HEK293 (cell line): ENCODE measurements around the gene COL5A1.

Experiments
- KLF16 ChIP-seq: fragments of 450-650 bp; formaldehyde crosslinking; IDR thresholded peaks from 2 replicates; pipeline ENCODE4 v1.5.1; 2017; ENCODE audit warnings: missing biosample characterization, missing genetic modification characterization
- SALL2 ChIP-seq: fragments of 450-650 bp; formaldehyde crosslinking; IDR thresholded peaks from 2 replicates; pipeline ENCODE4 v1.5.0; 2017; ENCODE audit warnings: missing biosample characterization, mild to moderate bottlenecking, missing genetic modification characterization, borderline replicate concordance
- TCF7L2 ChIP-seq: IDR thresholded peaks from 2 replicates; pipeline ENCODE4 v1.6.1; 2011; ENCODE audit warnings: low read depth, mild to moderate bottlenecking, inconsistent platforms, low read length, moderate library complexity, borderline replicate concordance
- YY1 ChIP-seq: fragments of 450-650 bp; formaldehyde crosslinking; IDR thresholded peaks from 2 replicates; pipeline ENCODE4 v1.5.1; 2018; ENCODE audit warnings: missing biosample characterization, missing genetic modification characterization
- ZBTB49 ChIP-seq: fragments of 450-650 bp; formaldehyde crosslinking; IDR thresholded peaks from 2 replicates; pipeline ENCODE4 v1.5.1; 2016; ENCODE audit warnings: missing biosample characterization, missing genetic modification characterization, low read depth
- ZBTB8A ChIP-seq: fragments of 450-650 bp; formaldehyde crosslinking; IDR thresholded peaks from 2 replicates; pipeline ENCODE4 v1.5.1; 2016; ENCODE audit warnings: missing biosample characterization, missing genetic modification characterization
- ZNF184 ChIP-seq: fragments of 450-650 bp; IDR thresholded peaks from 2 replicates; pipeline ENCODE4 v1.5.1; 2018; ENCODE audit warnings: missing biosample characterization, mild to moderate bottlenecking, missing genetic modification characterization
- TF ChIP-seq, protein P1 (sequence below): fragments of 450-650 bp; formaldehyde crosslinking; IDR thresholded peaks from 2 replicates; pipeline ENCODE4 v1.5.1; 2016; ENCODE audit warnings: missing biosample characterization, missing genetic modification characterization
- TF ChIP-seq, protein P2 (sequence below): fragments of 450-650 bp; formaldehyde crosslinking; IDR thresholded peaks from 2 replicates; pipeline ENCODE4 v1.5.1; 2016; ENCODE audit warnings: missing biosample characterization, missing genetic modification characterization
- TF ChIP-seq, protein P3 (sequence below): fragments of 450-650 bp; formaldehyde crosslinking; IDR thresholded peaks from 2 replicates; pipeline ENCODE4 v1.5.1; 2016; ENCODE audit warnings: missing biosample characterization, missing genetic modification characterization

DNA sequence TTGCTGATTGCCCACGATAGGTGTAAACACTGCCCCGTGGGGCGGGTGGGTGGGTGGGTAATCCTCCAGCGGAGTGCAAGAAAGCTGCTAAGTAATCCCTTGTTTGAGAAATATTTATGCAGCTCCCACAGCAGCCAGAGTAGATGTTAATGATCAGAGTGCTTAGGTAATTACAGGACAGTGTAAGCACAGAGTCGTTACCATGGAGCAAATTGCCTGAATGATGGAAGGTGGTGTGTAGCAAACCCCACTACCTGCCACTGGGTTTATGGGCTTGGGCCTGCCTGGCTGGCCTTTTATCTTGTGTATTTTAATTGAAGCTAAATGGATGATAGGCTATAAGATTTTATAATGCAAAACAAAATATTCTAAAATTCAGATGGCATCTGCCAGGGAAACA is 110.0 kb downstream of the COL5A1 start:
- TF ChIP-seq, protein P1, sequence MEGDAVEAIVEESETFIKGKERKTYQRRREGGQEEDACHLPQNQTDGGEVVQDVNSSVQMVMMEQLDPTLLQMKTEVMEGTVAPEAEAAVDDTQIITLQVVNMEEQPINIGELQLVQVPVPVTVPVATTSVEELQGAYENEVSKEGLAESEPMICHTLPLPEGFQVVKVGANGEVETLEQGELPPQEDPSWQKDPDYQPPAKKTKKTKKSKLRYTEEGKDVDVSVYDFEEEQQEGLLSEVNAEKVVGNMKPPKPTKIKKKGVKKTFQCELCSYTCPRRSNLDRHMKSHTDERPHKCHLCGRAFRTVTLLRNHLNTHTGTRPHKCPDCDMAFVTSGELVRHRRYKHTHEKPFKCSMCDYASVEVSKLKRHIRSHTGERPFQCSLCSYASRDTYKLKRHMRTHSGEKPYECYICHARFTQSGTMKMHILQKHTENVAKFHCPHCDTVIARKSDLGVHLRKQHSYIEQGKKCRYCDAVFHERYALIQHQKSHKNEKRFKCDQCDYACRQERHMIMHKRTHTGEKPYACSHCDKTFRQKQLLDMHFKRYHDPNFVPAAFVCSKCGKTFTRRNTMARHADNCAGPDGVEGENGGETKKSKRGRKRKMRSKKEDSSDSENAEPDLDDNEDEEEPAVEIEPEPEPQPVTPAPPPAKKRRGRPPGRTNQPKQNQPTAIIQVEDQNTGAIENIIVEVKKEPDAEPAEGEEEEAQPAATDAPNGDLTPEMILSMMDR (tag by site-specific recombination): no peak
- TF ChIP-seq, protein P2, sequence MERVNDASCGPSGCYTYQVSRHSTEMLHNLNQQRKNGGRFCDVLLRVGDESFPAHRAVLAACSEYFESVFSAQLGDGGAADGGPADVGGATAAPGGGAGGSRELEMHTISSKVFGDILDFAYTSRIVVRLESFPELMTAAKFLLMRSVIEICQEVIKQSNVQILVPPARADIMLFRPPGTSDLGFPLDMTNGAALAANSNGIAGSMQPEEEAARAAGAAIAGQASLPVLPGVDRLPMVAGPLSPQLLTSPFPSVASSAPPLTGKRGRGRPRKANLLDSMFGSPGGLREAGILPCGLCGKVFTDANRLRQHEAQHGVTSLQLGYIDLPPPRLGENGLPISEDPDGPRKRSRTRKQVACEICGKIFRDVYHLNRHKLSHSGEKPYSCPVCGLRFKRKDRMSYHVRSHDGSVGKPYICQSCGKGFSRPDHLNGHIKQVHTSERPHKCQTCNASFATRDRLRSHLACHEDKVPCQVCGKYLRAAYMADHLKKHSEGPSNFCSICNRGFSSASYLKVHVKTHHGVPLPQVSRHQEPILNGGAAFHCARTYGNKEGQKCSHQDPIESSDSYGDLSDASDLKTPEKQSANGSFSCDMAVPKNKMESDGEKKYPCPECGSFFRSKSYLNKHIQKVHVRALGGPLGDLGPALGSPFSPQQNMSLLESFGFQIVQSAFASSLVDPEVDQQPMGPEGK: no peak
- no peak for TF ChIP-seq KLF16 (tag by site-specific recombination)
- no peak for TF ChIP-seq TCF7L2
- TF ChIP-seq YY1 (tag by site-specific recombination): no peak
- no peak for TF ChIP-seq ZBTB49 (tag by site-specific recombination)
- TF ChIP-seq ZNF184 (tag by site-specific recombination): no peak
- no peak for TF ChIP-seq ZBTB8A (tag by site-specific recombination)
- TF ChIP-seq, protein P3, sequence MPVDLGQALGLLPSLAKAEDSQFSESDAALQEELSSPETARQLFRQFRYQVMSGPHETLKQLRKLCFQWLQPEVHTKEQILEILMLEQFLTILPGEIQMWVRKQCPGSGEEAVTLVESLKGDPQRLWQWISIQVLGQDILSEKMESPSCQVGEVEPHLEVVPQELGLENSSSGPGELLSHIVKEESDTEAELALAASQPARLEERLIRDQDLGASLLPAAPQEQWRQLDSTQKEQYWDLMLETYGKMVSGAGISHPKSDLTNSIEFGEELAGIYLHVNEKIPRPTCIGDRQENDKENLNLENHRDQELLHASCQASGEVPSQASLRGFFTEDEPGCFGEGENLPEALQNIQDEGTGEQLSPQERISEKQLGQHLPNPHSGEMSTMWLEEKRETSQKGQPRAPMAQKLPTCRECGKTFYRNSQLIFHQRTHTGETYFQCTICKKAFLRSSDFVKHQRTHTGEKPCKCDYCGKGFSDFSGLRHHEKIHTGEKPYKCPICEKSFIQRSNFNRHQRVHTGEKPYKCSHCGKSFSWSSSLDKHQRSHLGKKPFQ (tag by site-specific recombination): no peak
- no peak for TF ChIP-seq SALL2 (tag by site-specific recombination)
